IPS-NIHi7 (cell line): Measurements from ENCODE around the gene ROR2.

Experiments
- DNase-seq: peaks from one replicate; pipeline ENCODE4 v3.0.0; 2012; ENCODE audit warnings: mixed read lengths; ENCODE audit errors: extremely low spot score

The ROR2 gene

DNA sequence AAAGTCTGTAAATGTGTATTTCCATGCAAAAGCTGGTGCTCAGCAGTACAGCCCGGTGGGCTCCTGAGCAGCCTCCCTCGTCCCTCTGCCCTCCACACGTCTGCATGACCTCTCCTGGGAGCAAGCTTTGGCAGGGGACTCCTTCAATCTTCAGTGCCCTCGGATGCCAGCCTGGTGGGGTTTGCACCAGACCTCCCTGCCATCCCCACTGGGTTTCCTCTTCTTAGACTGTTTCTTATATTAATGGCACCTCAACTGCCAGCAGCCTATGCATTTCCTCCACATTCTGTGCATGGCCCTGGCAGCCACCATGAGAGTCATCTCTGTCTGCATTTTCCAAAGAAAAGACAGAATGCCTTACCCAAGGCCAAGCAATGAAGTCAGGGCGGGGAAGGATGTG is 108.4 kb downstream of the ROR2 start:
- DNase-seq, result no peak

DNA sequence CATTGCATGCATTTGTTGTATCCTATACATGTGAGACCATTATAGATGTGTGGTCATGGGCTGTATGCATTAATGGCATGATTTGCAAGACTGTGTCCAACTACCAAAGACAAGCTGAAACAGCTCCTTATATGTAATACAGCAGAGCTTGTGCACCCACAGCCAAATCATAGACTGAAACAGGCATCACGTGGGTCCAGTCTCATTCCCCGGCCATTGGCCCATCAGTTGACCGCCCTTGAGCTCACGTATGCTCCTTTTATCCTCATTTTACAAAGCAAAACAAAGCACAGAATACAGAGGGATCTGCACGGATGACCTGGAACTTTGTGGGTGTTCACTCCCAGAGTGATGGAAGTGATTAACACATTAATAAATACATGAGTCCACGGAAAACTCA is 109.1 kb downstream of the ROR2 start:
- DNase-seq, result no peak

DNA sequence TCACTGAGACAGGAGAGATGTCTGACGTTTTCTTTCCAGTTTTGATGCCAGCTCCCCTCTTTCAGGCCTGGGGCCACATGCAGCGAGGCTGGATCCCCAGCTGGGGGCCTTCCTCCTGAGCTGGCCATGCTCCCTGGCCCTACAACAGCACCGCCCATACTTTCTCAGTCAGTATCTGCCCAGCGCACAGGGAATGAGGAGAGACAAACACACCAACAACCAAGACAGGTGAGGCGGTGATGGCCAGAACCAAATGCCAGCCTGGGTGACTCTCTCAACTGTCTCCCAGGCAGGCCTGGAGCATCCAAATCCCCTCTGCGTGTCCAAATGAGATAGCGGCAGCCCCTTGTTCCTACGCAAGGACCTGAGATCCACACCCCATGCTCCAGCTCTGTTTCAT is 109.6 kb downstream of the ROR2 start:
- DNase-seq, result no peak

DNA sequence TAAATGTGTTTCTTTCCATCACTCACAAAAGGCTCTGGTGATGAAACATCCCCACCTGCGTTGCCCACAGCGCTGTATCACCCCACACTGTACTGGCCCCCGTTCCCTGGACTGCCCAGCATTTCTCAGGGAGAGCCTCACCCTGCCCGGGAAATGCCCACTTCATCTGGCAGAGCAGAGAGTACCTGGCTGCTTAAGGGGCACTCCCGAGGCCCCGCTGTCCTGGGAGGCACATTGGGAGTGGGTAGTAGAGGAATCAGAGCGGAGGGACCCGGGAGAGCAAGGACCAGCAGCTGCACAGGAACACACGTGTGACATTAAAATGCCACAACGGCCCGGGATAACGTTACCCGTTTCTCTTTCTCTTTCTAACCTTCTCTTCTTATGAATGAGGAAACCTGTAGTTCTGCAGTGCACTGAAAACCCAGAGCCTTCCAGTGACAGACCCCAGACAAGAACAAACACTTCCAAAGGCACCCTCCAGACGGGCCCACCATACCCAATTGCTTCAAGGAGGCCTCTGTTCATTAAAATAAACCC is 110.0 kb downstream of the ROR2 start:
- no peak for DNase-seq

DNA sequence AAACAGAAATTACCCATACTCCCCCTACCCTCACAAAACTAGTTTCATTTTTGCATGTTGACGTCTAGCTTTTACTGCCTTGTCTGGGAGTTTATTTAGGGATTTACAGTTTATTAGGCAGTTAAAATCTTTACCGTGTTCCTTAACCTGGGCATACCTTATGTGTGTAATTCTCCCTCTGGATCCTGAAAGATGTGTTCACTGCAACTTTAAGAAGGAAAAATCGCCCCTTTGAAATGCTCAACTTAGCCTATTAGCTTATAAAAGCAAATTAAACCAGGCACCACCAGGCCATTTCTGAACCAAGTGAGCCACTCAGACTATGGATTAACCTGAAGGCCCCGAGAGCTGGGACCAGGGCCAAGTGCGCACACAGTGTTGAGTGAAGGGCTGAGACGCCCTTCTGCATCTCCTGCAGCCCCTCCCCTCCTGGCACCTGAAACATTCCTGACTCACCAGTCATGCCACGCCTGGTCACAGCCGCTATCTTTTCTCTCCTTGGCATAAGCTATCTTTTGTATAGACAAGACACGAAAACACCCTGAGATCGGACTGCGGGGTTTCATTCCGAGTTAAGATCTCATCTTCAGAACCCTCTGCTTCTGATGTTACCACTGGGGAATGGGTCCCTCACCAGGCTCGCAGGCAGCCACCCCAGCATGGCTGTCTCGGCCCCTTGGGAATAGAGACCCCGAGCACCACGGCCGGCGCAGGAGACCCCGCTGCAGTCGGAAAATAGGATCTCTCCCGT is 111.9 kb downstream of the ROR2 start:
- DNase-seq, result no peak

DNA sequence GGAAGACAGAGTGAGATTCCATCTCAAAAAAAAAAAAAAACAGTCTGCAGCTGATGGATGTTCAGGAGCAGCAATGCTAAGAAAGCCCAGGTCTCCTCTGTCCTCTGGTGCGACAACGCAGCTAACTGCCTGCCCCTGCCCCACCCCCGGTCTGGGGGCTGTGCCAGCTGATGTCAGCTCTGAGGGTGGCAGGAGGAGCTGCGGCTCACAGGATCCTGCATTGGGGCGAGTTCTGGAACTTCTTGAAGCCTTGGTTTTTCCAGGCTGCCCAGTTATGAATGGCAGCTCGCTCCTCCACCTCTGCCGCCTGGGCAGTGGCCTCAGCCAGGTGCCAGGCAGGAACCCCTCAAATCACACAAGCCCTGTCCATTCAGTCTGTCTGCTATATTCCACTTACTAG is 113.5 kb downstream of the ROR2 start:
- DNase-seq, result no peak

DNA sequence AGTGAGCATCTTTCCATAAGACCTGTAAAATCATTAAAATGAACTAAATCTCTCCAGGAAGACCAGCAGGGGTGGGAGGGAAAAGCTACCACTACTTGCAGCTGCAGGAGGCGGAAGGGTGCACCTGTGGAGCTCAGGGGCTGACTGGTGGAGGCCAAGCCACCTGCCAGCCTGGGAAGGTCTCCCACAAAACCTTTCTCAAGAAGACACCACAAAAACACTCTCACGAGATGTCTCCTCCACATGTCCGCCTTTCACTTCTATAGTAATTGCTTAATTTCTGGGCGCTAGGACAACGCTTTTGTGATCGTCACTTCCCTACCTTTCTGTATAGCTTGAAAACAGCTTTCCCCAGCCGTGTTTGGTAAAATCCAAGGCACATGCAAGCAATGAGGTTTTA is 114.4 kb downstream of the ROR2 start:
- no peak for DNase-seq

DNA sequence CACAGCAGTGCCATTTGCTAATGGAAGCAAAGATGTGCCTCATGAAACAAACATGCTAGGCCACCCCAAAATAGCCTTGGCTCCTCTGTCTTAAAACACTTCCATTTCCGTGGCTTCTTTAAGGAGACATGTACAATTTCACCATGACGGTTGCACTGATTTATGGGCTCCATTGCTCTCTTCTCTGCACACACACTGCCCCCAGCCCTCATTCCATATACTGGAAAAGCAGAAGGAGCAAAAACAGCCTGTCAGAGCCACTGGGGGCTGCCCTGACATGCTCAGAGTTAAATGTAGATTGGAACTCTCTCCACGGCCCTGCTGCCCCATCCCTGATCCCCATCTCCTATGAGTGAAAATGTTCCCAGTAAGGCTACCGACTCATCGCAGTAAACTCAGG is 114.8 kb downstream of the ROR2 start:
- no peak for DNase-seq

DNA sequence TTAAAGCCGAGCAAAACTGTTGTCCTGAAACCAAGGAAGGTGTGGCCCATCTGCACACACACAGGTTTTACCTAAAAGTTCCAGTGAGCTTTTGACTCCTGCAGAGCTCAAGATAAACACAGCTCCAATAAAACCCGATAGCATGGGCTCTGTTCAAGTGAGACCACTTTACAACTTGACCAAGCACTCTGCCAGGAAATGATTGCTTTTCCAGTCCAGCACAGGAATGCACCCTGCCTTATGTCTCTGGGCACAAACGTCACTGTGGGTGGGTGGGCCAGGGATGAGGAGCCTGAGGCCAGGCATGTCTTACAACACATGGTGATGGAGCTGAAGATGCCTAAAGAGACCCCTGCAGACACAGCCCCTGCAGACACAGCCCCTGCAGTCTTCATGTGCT is 115.3 kb downstream of the ROR2 start:
- no peak for DNase-seq

DNA sequence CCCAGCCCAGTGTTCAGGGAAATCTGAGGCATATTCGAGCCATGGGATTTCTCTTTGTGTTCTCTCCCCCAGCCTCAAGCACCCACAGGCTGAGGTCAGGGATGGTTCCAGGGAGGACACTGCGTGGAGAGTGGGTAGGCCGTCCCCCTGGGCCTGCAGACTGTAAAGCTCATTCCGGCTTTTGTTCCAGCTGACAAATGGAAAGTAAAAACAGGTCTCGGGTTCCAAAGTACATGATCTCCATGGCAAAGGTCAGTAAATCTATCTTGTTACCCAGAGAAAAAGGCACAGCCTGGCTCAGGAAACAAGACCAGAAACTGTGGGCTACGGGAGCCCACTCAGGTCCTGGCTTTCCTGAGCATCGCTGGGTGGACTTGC is 116.2 kb downstream of the ROR2 start:
- no peak for DNase-seq

DNA sequence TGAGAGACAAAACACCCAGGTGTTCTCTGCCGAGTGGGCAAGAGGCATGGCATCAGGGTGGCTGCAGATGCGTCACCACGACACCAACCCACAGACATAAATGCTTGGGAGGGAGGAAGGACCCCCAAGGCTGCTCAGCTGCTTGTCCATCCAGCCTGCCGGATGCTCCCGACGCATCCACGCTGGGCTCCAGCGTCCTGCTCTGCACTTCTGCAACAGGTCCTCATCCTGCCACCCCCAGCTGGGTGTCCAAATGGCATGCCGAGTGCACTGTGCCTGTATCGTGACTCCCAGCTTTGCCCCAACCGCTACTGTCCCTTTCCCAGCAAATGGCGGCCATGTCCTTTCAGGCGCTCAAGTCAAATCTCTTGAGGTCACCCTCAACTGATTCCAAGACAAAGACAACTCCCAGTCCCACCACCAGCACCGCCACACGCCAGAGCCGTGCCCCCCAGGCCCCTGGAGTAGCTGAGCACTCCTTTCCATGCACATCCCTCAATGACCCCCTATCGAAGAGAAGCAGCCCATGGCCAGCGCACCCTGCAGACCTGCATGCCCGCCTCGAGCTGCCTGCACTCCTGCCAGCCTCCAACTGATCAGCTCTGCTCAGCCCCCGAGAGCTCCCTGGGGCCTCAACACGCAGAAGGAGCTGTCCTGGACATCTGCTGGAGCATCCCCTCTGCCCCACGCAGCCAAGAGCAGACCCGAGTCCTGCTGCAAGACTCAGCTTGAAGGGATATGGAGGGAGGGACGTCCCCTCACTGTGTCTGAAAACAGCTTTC is 116.7 kb downstream of the ROR2 start:
- no peak for DNase-seq

DNA sequence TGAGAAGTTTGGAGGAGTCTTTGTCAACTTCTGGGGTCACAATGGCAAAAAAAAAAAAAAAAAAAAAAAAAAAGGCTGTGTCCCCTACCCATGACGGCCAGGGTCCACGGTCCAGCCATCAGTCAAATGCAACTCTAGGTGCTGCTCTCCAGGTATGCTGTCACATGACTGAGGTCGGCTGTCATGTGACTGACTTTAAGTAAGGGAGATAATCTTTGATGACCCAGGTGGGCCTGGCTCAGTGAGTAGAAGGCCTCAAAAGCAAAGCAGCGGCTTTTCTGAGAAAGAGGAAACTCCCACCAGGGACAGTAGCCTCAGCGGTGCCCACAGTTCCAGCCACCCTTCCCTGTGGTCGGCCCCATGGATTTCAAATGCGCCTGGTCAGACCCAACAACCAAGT is 117.7 kb downstream of the ROR2 start:
- no peak for DNase-seq

DNA sequence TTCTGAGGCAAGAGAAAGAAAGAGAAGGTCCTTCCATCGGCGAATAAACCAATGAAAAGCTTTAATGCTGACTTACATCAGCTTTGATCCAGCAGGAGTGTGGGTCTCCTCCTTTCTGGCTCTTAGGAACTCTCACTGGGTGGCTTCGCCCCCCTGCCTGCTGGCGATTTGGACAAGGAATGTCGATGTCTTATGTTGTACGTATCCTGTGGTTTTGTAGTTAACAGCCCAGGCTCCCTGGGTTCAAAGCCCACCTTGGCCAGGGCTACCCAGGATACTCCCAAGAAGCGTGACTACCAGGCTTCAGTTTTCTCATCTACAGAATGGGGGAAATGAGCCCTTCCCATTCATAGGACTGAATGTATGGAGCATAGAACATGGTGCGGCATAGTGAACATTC is 124.2 kb downstream of the ROR2 start:
- no peak for DNase-seq

DNA sequence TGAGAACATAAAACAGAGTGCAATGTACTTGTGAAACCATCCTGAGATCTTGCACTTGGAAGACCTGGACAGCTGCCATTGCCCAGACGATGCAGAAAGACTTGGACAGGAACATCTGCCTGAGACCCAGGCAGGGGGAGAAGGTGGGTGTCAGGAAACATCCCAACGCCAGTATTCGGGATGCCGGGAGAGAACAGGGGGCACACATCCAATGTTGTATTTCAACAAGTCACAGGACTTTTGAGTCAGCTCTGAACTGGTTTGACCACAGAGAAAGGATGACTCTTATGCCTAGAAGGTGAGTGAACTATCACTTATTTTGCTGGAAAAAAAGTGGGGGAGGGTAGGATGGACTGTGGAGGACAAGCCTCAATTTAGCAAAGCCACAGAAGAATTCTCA is 124.6 kb downstream of the ROR2 start:
- DNase-seq, result no peak

DNA sequence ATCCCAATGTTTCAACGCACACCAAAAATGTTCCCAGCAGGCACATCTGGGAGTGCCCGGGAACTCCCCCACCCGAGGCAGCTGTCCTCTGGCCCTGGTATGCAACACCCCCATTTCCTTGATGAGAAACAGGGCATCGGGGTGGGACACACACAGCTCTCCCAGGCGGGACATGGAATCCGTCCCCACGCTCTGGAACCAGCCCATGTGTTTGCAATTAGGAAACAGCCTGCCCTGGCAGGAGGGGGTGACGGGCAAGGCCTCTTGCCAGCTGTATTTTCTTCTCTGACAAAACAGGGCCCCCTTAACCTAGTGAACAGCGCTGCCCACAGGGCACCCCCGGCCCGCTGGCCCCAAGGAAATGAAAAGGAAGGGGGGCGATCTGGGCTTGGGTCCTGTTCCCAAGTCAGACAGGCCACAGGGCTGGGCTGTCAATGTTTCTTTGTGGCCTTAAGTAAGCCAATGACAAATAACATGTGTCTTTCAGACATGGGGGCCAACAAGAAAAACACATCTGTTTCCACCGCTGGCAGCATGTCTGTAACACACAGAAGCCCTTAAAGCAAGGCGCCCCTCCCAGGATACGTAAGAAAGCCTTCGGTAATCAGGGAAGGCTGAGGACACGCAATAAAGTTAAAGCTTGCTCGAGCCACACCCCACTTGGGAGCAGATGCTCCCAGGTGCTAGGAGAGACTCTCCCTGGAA is 125.3 kb downstream of the ROR2 start:
- DNase-seq, result no peak

DNA sequence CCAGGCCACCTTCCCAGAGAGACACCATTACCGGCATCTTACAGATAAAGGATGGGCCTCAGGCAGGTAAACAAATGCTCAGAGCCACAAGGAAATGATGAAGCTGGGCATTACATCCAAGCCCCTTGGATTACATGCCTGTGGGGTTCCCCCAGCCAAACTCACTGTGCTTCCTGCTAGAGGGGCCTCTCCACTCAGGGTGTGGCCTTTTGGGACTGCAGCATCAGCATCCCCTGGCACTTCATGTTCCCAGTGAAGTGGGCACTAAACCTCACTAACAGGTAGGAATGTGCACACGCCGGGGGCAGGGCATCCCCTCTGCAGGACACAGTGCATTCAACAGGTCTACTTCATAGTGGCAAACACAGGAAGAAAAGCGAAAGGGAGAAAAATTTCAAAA is 125.9 kb downstream of the ROR2 start:
- no peak for DNase-seq

DNA sequence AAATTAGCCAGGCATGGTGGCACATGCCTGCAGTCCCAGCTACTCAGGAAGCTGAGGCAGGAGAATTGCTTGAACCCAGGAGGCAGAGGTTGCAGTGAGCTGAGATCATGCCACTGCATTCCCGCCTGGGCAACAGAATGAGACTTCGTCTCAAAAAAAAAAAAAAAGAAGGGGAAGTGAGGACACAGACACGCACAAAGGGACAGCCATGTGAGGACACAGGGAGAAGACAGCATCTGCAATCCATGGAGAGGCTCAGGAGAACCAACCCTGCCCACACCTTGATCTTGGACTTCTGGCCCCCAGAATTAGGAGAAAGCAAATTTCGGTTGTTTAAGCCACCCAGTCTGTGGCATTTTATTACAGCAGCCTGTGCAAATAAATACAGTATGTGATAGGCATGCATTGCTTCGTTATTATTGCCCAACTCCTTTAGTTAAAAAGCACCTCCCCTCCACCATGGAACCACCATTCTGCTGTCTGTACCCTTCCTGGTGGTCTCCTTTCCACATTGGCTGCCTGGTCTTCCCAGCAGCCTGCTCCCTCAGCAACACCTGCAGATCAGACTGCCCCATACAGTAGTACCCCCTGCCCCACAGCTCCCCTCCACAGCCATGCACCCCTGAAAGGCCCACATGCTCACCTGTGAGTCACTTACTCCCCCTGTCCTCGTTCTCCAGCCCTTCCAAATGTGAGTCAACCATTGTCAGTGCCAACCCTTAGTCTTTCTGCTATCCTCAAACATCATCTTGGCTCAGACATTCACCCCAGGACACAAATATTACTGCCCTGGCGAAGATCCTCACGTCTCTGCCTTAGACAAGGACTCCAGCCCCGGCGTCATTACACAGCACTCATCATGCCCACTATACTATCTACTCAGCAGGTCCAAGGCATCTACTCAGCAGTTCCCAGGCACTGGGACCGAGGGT is 128.8 kb downstream of the ROR2 start:
- no peak for DNase-seq

DNA sequence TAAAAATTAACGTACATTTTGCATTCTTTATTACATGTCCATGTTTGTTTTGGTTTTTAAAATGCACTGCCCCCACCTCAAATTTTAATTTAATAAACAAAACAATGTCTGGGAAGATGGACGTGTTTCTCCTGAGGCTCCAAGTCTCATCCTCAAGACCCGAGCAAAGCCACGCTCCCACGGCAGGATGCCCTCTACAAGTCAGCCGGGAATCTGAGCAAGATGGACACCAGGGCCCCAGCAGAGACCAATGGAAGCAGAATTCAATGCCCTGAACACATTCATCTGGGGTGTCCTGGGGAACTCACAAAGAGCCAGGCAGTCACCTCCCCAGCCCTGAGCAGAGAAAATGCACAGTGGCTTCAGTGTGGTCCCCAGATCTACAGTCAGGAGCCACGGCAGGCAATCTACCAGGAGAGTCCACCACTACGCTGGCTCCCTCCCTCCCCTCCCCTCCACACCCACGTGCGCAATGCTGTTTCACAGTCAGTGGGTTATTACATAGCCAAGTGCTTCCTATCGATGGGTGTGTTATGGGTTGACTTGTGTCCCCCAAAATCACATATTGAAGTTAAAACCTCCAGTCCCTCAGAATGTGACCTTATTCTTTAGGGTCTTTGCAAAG is 129.8 kb downstream of the ROR2 start:
- DNase-seq, result no peak

DNA sequence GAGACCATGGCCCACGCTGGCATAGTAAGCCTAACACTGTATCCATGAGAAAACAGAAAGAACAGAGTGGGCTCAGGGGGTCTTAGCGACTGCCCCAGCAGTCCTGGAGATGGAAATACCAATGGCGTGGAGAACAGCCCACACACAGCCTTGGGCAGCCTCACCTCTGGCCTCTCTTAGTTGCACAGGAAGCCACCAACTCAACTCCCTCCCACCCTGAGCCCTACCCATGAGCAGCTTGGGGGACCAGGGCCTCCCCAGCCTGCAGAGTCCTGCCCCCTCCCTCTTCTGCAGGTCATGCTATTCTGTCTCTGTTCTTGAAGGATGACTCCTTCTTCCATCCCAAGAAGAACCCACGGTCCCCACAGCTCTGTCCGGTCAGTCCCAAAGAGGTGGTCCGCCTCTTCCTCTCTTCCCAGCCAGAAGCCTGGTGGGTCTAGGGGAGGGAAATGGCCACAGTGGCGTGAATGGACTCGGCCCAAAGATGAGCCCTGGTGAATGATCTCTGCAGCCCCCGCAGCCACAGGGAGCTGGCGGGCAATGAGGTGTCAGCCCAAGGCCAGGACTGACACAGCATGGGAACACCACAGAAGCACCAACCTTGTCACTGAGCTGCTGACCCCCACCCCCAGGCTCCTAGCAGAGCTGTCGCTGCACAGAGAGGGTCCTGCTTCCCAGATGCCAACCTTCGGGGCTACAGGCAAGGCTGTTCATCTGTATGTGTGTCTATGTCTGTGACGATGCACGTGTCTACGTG is 131.2 kb downstream of the ROR2 start:
- DNase-seq, result no peak

DNA sequence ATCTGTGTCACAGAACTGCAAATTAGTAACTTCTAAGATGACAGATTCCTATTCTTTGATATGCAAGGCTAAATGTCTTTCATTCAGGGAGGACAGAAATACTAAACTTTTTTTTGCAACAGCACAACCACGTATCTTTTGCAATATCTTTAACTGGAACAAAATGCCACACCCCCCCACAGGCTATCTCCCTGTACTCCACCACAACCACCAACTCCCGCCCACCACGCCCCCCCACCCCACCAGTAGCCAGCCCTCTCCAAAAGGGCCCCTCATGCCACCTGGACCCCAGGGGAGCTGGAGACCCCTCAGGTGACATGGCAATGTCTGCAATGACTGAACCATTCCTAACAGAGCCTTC is 131.8 kb downstream of the ROR2 start:
- DNase-seq, result no peak
